HepG2 (cell line): ENCODE measurements around the gene PARP2. TPM values are rescaled to one million over a fixed set of nuclear protein-coding genes. Genes with fewer than 3 reads are reported as not detected.

Source experiments
- ATAC-seq: fragments of 200-7000 bp; cut with Tn5 transposase; 3 replicates; pipeline ENCODE4 v1.9.1; 2020; ENCODE audit warnings: mild to moderate bottlenecking, moderate library complexity
- BruUV-seq: library from RNA; stranded (reverse); fragments of 400-500 nt; replicated peaks from 2 replicates; lab custom pipeline; 2021; lab: Mats Ljungman, UMichigan
- CTCF ChIA-PET: fragments of 300-600 bp; formaldehyde crosslinking; extraction: SDS; loops from one replicate; lab custom pipeline; 2021; ENCODE audit warnings: low total read pairs, inconsistent platforms, low intra/inter-chr PET ratio; lab: Yijun Ruan, JAX
- POLR2A ChIA-PET: fragments of 350-600 bp; sonication (Branson Sonifier 250); formaldehyde crosslinking; loops from one replicate; lab custom pipeline; 2020; ENCODE audit warnings: antibody characterized with exemption, inconsistent platforms; lab: Yijun Ruan, JAX
- DNase-seq: peaks from one replicate; pipeline ENCODE4 v3.0.0-alpha.2; 2015; ENCODE audit warnings: low spot score
- FAIRE-seq: peaks from 3 replicates; lab custom pipeline; 2011; peaks lifted over from hg19 to GRCh38; lab: Jason Lieb, UNC
- H2AFZ ChIP-seq: one replicate; pipeline ENCODE4 v1.6.1; 2011; ENCODE audit warnings: low read length, inconsistent platforms
- H3K27ac ChIP-seq: fragments of 300-600 bp; 3 replicates; pipeline ENCODE4 v1.8.0; 2011; ENCODE audit warnings: mixed run types, mild to moderate bottlenecking, mixed read lengths, low read length, inconsistent platforms; ENCODE audit not compliant: insufficient read depth; ENCODE audit errors: extremely low read length
- H3K27me3 ChIP-seq, 2 experiments: fragments of 200-600 bp in 1 of 2; 2 replicates in 1 of 2; 3 replicates in 1 of 2; pipeline versions ENCODE4 v1.6.0 to v1.8.0; 2011; ENCODE audit warnings: low read length in 2 of 2, mild to moderate bottlenecking in 2 of 2, moderate library complexity in 2 of 2, inconsistent platforms in 1 of 2; ENCODE audit not compliant: insufficient read depth in 2 of 2, control insufficient read depth in 1 of 2
- H3K36me3 ChIP-seq, 2 experiments: fragments of 200-600 bp in 1 of 2; replicated peaks in 1 of 2; 2 replicates in 1 of 2; 3 replicates in 1 of 2; pipeline versions ENCODE4 v1.5.1 to v1.8.0; 2011; ENCODE audit warnings: low read length in 2 of 2, inconsistent platforms in 1 of 2; ENCODE audit not compliant: insufficient read depth in 2 of 2, control insufficient read depth in 1 of 2
- H3K4me1 ChIP-seq: 2 replicates; pipeline ENCODE4 v1.5.1; 2012; ENCODE audit warnings: low read length, inconsistent platforms; ENCODE audit not compliant: insufficient read depth
- H3K4me2 ChIP-seq: 2 replicates; pipeline ENCODE4 v1.6.0; 2011; ENCODE audit warnings: low read depth, low read length, inconsistent platforms
- H3K4me3 ChIP-seq, 3 experiments: fragments of 200-600 bp in 1 of 3; sonication (generic), shearing (Covaris generic) in 1 of 3; replicated peaks in 1 of 3; 2 replicates each; pipeline ENCODE4 v1.5.1; 2011 to 2016; ENCODE audit warnings: low read length in 3 of 3, inconsistent platforms in 2 of 3, low read depth in 2 of 3, mild to moderate bottlenecking in 2 of 3, control low read depth in 1 of 3, mixed read lengths in 1 of 3; ENCODE audit not compliant: insufficient read depth in 1 of 3
- H3K79me2 ChIP-seq: one replicate; pipeline ENCODE4 v1.6.1; 2011; ENCODE audit warnings: low read length, inconsistent platforms; ENCODE audit not compliant: insufficient read depth
- H3K9ac ChIP-seq: 2 replicates; pipeline ENCODE4 v1.6.0; 2011; ENCODE audit warnings: mild to moderate bottlenecking, low read depth, low read length, inconsistent platforms; ENCODE audit not compliant: insufficient read depth
- H3K9me3 ChIP-seq: 2 replicates; pipeline ENCODE4 v1.5.1; 2012; ENCODE audit warnings: mild to moderate bottlenecking, low read length
- H4K20me1 ChIP-seq: 2 replicates; pipeline ENCODE4 v1.6.0; 2011; ENCODE audit warnings: inconsistent platforms, mild to moderate bottlenecking, low read length, moderate library complexity; ENCODE audit not compliant: insufficient read depth
- AKNA ChIP-seq: sonication (generic); formaldehyde crosslinking; IDR thresholded peaks from 2 replicates; pipeline ENCODE4 v1.4.0; 2020; ENCODE audit warnings: missing genetic modification reagents, borderline replicate concordance
- ATF7-NPFF ChIP-seq: sonication (generic); formaldehyde crosslinking; IDR thresholded peaks from 2 replicates; pipeline ENCODE4 v1.8.1; 2023; ENCODE audit warnings: mild to moderate bottlenecking, low read depth, missing genetic modification reagents, moderate library complexity
- HDAC2 ChIP-seq: sonication (generic); formaldehyde crosslinking; IDR thresholded peaks from 2 replicates; pipeline ENCODE4 v1.4.0; 2020; ENCODE audit warnings: missing genetic modification reagents
- NCOR1 ChIP-seq: fragments of 200-600 bp; sonication (generic); IDR thresholded peaks from 2 replicates; pipeline ENCODE4 v1.7.0; 2017; ENCODE audit warnings: antibody characterized with exemption, low read length, borderline replicate concordance
- NFE2 ChIP-seq: sonication (generic); formaldehyde crosslinking; IDR thresholded peaks from 2 replicates; pipeline ENCODE4 v1.4.0; 2020; ENCODE audit warnings: missing genetic modification reagents
- NFIB ChIP-seq: sonication (generic); formaldehyde crosslinking; IDR thresholded peaks from 2 replicates; pipeline ENCODE4 v1.9.0; 2021; ENCODE audit warnings: missing genetic modification reagents, mild to moderate bottlenecking, borderline replicate concordance
- SIX1 ChIP-seq: sonication (generic); formaldehyde crosslinking; IDR thresholded peaks from 2 replicates; pipeline ENCODE4 v1.4.0; 2020; ENCODE audit warnings: missing genetic modification reagents, borderline replicate concordance
- ZFP36 ChIP-seq: fragments of 150-350 bp; IDR thresholded peaks from 2 replicates; pipeline ENCODE4 v1.6.1; 2018; ENCODE audit warnings: borderline replicate concordance, low read length, low read depth; ENCODE audit not compliant: partially characterized antibody
- ZNF30 ChIP-seq: sonication (generic); formaldehyde crosslinking; IDR thresholded peaks from 2 replicates; pipeline ENCODE4 v1.5.0; 2020; ENCODE audit warnings: mild to moderate bottlenecking, missing genetic modification reagents
- ZNF839 ChIP-seq: sonication (generic); formaldehyde crosslinking; IDR thresholded peaks from 2 replicates; pipeline ENCODE4 v1.4.0; 2020; ENCODE audit warnings: missing genetic modification reagents, mild to moderate bottlenecking, borderline replicate concordance
- WGBS: methylation state at CpG from one replicate; pipeline ENCODE4 v1.1.6; 2017; ENCODE audit warnings: low lambda C conversion rate; 5-methylcytosine and 5-hydroxymethylcytosine counted together
- in situ Hi-C: cut with HindIII; loops from 2 replicates; pipeline ENCODE4 v1.10.0; 2017; ENCODE audit warnings: low pct_unique_long_range_greater_than_20kb; ENCODE audit not compliant: extremely low pct_ligation_motif_present
- intact Hi-C: fragments of 100-400 bp; cut with micrococcal nuclease; formaldehyde crosslinking; loops from one replicate; pipeline ENCODE4 v1.10.0; 2022; ENCODE audit not compliant: unreplicated experiment
- polyA plus RNA-seq, 8 experiments: library from polyadenylated mRNA; depleted of rRNA in 3 of 8; stranded (reverse) in 7 of 8; unstranded in 1 of 8; fragments of >200 nt; fragmentation: Illumina TruSeq in 4 of 8; extraction: Trizol in 4 of 8; gene quantifications; 2 replicates each; pipeline versions ENCODE4 v1.2.1 to v1.2.3, GENCODE V29; 2011 to 2016; ENCODE audit warnings: low read depth in 4 of 8, missing spikeins in 1 of 8, mixed read lengths in 1 of 8; ENCODE audit not compliant: insufficient read depth in 1 of 8
- total RNA-seq, 5 experiments: library from RNA; depleted of rRNA; stranded (reverse); fragments of >200 nt; fragmentation: Illumina TruSeq; extraction: Trizol; gene quantifications; 2 replicates each; pipeline ENCODE4 v1.2.3, GENCODE V29; 2016; ENCODE audit warnings: low read depth in 1 of 5
- TF ChIP-seq, protein P1 (sequence below): sonication (generic); formaldehyde crosslinking; IDR thresholded peaks from 2 replicates; pipeline ENCODE4 v1.5.0; 2020; ENCODE audit warnings: mild to moderate bottlenecking, missing genetic modification reagents, borderline replicate concordance

The PARP2 gene
- total and polyA plus RNA-seq, 2 of the 13 experiments (the other 11 are each of a cell fraction or from before 2014, with no cell fraction given) = 37.3 to 38.4 TPM

DNA sequence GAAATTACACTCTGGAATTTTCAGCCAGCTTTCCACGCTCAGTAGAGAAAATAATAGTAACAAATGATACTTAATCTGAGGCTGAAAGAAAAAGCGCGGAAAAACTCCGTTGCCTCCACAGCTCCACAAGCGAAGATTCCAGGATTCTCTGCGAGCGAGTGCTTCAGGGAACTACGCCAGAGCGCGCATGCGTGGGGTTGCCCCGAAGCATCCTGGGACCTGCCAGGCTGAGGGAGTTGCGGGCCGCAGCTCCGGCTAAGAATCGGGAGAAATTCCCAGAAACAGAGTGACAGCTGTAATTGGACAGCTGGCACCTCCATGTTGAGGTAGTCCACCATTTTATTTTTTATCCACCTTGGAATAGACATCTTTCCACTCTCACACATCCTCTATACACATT lies 25.7 kb upstream of the PARP2 start:
- ChIA-PET POLR2A (no interaction called here), CTCF (no interaction called here)
- FAIRE-seq (no peak), DNase-seq (no peak), ATAC-seq (no peak)
- no TSS peak for BruUV-seq
- no peak overlapping the region for H3K9ac ChIP-seq
- no peaks in the 10 kb centered on the region; the same call in 1 of the 2 replicates for H4K20me1 ChIP-seq
- H3K27me3 ChIP-seq = no peaks in the 10 kb centered on the region
- H2AFZ ChIP-seq = no peak overlapping the region
- H3K4me3 ChIP-seq = no peak overlapping the region
- H3K4me2 ChIP-seq = no peak overlapping the region
- intact Hi-C loops = no loop called here
- H3K79me2 ChIP-seq = peaks cover 4% of the 10 kb centered on the region
- no peak overlapping the region for H3K27ac ChIP-seq
- H3K36me3 ChIP-seq = peaks cover 18 to 82% of the 10 kb centered on the region in 2 experiments
- no peaks in the 10 kb centered on the region for H3K9me3 ChIP-seq
- no peaks in the 10 kb centered on the region for H3K4me1 ChIP-seq
- WGBS = 98% methylated on average over 16 of the region's 16 CpGs
- in situ Hi-C loops = no loop called here
- no peak for TF ChIP-seq HDAC2
- TF ChIP-seq NCOR1 = no peak
- no peak for TF ChIP-seq ZNF839
- no peak for TF ChIP-seq SIX1 (CRISPR knock-in tag)
- TF ChIP-seq, protein P1, sequence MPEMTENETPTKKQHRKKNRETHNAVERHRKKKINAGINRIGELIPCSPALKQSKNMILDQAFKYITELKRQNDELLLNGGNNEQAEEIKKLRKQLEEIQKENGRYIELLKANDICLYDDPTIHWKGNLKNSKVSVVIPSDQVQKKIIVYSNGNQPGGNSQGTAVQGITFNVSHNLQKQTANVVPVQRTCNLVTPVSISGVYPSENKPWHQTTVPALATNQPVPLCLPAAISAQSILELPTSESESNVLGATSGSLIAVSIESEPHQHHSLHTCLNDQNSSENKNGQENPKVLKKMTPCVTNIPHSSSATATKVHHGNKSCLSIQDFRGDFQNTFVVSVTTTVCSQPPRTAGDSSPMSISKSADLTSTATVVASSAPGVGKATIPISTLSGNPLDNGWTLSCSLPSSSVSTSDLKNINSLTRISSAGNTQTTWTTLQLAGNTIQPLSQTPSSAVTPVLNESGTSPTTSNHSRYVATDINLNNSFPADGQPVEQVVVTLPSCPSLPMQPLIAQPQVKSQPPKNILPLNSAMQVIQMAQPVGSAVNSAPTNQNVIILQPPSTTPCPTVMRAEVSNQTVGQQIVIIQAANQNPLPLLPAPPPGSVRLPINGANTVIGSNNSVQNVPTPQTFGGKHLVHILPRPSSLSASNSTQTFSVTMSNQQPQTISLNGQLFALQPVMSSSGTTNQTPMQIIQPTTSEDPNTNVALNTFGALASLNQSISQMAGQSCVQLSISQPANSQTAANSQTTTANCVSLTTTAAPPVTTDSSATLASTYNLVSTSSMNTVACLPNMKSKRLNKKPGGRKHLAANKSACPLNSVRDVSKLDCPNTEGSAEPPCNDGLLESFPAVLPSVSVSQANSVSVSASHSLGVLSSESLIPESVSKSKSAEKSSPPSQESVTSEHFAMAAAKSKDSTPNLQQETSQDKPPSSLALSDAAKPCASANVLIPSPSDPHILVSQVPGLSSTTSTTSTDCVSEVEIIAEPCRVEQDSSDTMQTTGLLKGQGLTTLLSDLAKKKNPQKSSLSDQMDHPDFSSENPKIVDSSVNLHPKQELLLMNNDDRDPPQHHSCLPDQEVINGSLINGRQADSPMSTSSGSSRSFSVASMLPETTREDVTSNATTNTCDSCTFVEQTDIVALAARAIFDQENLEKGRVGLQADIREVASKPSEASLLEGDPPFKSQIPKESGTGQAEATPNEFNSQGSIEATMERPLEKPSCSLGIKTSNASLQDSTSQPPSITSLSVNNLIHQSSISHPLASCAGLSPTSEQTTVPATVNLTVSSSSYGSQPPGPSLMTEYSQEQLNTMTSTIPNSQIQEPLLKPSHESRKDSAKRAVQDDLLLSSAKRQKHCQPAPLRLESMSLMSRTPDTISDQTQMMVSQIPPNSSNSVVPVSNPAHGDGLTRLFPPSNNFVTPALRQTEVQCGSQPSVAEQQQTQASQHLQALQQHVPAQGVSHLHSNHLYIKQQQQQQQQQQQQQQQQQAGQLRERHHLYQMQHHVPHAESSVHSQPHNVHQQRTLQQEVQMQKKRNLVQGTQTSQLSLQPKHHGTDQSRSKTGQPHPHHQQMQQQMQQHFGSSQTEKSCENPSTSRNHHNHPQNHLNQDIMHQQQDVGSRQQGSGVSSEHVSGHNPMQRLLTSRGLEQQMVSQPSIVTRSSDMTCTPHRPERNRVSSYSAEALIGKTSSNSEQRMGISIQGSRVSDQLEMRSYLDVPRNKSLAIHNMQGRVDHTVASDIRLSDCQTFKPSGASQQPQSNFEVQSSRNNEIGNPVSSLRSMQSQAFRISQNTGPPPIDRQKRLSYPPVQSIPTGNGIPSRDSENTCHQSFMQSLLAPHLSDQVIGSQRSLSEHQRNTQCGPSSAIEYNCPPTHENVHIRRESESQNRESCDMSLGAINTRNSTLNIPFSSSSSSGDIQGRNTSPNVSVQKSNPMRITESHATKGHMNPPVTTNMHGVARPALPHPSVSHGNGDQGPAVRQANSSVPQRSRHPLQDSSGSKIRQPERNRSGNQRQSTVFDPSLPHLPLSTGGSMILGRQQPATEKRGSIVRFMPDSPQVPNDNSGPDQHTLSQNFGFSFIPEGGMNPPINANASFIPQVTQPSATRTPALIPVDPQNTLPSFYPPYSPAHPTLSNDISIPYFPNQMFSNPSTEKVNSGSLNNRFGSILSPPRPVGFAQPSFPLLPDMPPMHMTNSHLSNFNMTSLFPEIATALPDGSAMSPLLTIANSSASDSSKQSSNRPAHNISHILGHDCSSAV (CRISPR knock-in tag) = no peak
- TF ChIP-seq ATF7-NPFF (CRISPR knock-in tag) = no peak
- TF ChIP-seq ZNF30 (CRISPR knock-in tag) = no peak
- TF ChIP-seq NFE2 = no peak
- no peak for TF ChIP-seq AKNA (CRISPR knock-in tag)
- no peak for TF ChIP-seq NFIB (CRISPR knock-in tag)
- no peak for TF ChIP-seq ZFP36
